ENCODE data around the gene LHX1.

LHX1 gene

GRCh38 chr17:36972186-36972700 is 35.0 kb downstream of the LHX1 start:
- no peak for DNase-seq (ENCODE audit: low read depth in 3 of 3)

GRCh38 chr17:36972905-36973304 is 35.6 kb downstream of the LHX1 start:
- DNase-seq (ENCODE audit: low read depth in 3 of 3) = no peak

- DNase-seq (ENCODE audit: low read depth in 3 of 3) = no peak
Measured at GRCh38 chr17:36975922-36976515, 38.7 kb downstream of the LHX1 start.

GRCh38 chr17:36977066-36977465 is 39.8 kb downstream of the LHX1 start:
- DNase-seq (ENCODE audit: low read depth in 3 of 3) = no peak

GRCh38 chr17:36977568-36977967 is 40.3 kb downstream of the LHX1 start:
- DNase-seq (ENCODE audit: low read depth in 3 of 3) = no peak

- DNase-seq (ENCODE audit: low read depth in 3 of 3) = no peak
Measured at GRCh38 chr17:36978810-36979564, 41.7 kb downstream of the LHX1 start.

- DNase-seq (ENCODE audit: low read depth in 3 of 3) = no peak
Measured at GRCh38 chr17:36979565-36979941, 42.3 kb downstream of the LHX1 start.

- no peak for DNase-seq (ENCODE audit: low read depth in 3 of 3)
Measured at GRCh38 chr17:36980280-36980761, 43.0 kb downstream of the LHX1 start.

GRCh38 chr17:36983618-36984017 is 46.3 kb downstream of the LHX1 start:
- DNase-seq (ENCODE audit: low read depth in 3 of 3) = no peak

GRCh38 chr17:36989173-36989572 is 51.9 kb downstream of the LHX1 start:
- DNase-seq (ENCODE audit: low read depth in 3 of 3) = no peak

GRCh38 chr17:36992701-36993100 is 55.4 kb downstream of the LHX1 start:
- no peak for DNase-seq (ENCODE audit: low read depth in 3 of 3)

GRCh38 chr17:36993227-36993626 is 56.0 kb downstream of the LHX1 start:
- DNase-seq (ENCODE audit: low read depth in 3 of 3) = no peak
